Measurements from ENCODE around the gene PADI2.

- TF ChIP-seq CTCF (conservative IDR thresholded peaks at IDR 0.05; ENCODE audit: low read length), result no peak
- no peak for TF ChIP-seq EZH2phosphoT487 (IDR thresholded peaks at IDR 0.05; ENCODE audit: borderline replicate concordance, low read depth, low read length)
Measured at GRCh38 chr1:17097787-17098186, 21.5 kb downstream of the PADI2 start.

Data from OCI-LY7 (cell line).